Natural killer cell (primary cell): Measurements from ENCODE around the gene JMJD8. TPM values are rescaled to one million over a fixed set of nuclear protein-coding genes. Genes with fewer than 3 reads are reported as not detected.

ENCODE experiments used
- ATAC-seq, 3 donors: fragments of 150-1000 bp in 2 of 3; fragments of 200-7000 bp in 1 of 3; cut with Tn5 transposase; 1 replicate in 1 of 3; 2 replicates in 2 of 3; pipeline ENCODE4 v1.10.0; 2021; ENCODE audit warnings: mild to moderate bottlenecking in 2 of 3, moderate library complexity in 2 of 3
- DNase-seq, 2 donors: peaks; one replicate each; pipeline versions ENCODE4 v3.0.0 to v3.0.0-alpha.2; 2013 to 2021; ENCODE audit warnings: mixed read lengths in 1 of 2
- H3K27ac ChIP-seq: one replicate; pipeline ENCODE4 v1.5.1; 2013; ENCODE audit warnings: mild to moderate bottlenecking, low read length
- H3K27me3 ChIP-seq: one replicate; pipeline ENCODE4 v1.6.1; 2013; ENCODE audit warnings: low read length; ENCODE audit not compliant: control insufficient read depth, insufficient read depth
- H3K36me3 ChIP-seq: one replicate; pipeline ENCODE4 v1.6.1; 2013; ENCODE audit warnings: low read length; ENCODE audit not compliant: control insufficient read depth, insufficient read depth
- H3K4me1 ChIP-seq: one replicate; pipeline ENCODE4 v1.6.1; 2013; ENCODE audit warnings: low read length; ENCODE audit not compliant: control insufficient read depth, insufficient read depth
- H3K4me3 ChIP-seq: one replicate; pipeline ENCODE4 v1.5.1; 2013; ENCODE audit warnings: low read length
- H3K9me3 ChIP-seq: one replicate; pipeline ENCODE4 v1.6.1; 2013; ENCODE audit warnings: low read length; ENCODE audit not compliant: control insufficient read depth, insufficient read depth
- H3K27ac Mint-ChIP-seq, 2 donors: one replicate each; pipeline ENCODE4 v1.8.0; 2022; ENCODE audit warnings: mild to moderate bottlenecking in 2 of 2, mixed read lengths in 2 of 2, moderate library complexity in 1 of 2
- H3K27me3 Mint-ChIP-seq, 2 donors: one replicate each; pipeline ENCODE4 v1.8.0; 2022; ENCODE audit warnings: low read depth in 2 of 2, mixed read lengths in 2 of 2
- H3K36me3 Mint-ChIP-seq: one replicate; pipeline ENCODE4 v1.8.0; 2022; ENCODE audit warnings: mixed read lengths
- H3K4me1 Mint-ChIP-seq, 2 donors: one replicate each; pipeline ENCODE4 v1.8.0; 2022; ENCODE audit warnings: mixed read lengths in 2 of 2
- H3K4me3 Mint-ChIP-seq: one replicate; pipeline ENCODE4 v1.8.0; 2022; ENCODE audit warnings: mild to moderate bottlenecking, moderate library complexity, mixed read lengths
- H3K9me3 Mint-ChIP-seq, 2 donors: one replicate each; pipeline ENCODE4 v1.8.0; 2022; ENCODE audit warnings: mixed read lengths in 2 of 2
- WGBS: methylation state at CpG from one replicate; pipeline ENCODE4 v1.1.7; 2013; ENCODE audit warnings: missing lambda C conversion rate; ENCODE audit not compliant: insufficient coverage; 5-methylcytosine and 5-hydroxymethylcytosine counted together
- intact Hi-C: fragments of 100-400 bp; cut with micrococcal nuclease; formaldehyde crosslinking; loops from one replicate; pipeline ENCODE4 v1.14.2; 2022
- total RNA-seq, 4 donors: library from RNA; stranded (reverse); fragments of 120-200 nt in 1 of 4; gene quantifications; one replicate each; pipeline versions ENCODE4 v1.2.3 to v1.2.4, GENCODE V29; 2013 to 2022
- TF ChIP-seq, protein P1 (sequence below): fragments of 200-600 bp; IDR thresholded peaks from one replicate; pipeline ENCODE4 v1.8.0; 2022; ENCODE audit warnings: antibody characterized with exemption

JMJD8 gene
- total RNA-seq, 3 donors from 2014 or later (not counting 1 experiment from before 2014, with no cell fraction given), result 29.5 to 32.6 (median 31.5) TPM

DNA sequence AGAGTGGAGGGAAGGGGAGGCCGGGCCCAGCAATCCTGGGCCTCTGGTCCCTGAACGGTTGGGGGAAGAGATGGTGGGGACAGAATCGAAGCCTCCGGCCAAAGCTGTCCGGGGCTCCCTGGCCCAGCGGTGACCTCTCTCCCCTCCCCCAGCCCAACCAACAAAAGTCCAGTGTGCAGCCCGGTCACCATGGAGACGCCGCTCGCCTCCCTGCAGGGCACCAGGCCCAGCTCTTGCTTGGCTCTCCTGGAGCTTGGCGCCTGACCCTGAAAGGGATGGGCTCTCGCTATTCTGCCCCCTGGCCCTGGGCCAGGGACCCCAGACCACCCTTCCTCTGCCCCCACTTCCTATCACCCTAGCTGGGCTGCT is 32.0 kb upstream of the JMJD8 start:
- no peaks in the 10 kb centered on the region for H3K9me3 ChIP-seq
- H3K4me3 ChIP-seq, result no peak overlapping the region
- no peaks in the 10 kb centered on the region for H3K9me3 Mint-ChIP-seq
- peaks cover 0 to 23% of the 10 kb centered on the region in 2 donors for H3K4me1 Mint-ChIP-seq
- H3K27ac ChIP-seq, result no peak overlapping the region
- H3K27me3 ChIP-seq, result peaks cover 10% of the 10 kb centered on the region
- DNase-seq (no peak), ATAC-seq (no peak)
- TF ChIP-seq, protein P1, sequence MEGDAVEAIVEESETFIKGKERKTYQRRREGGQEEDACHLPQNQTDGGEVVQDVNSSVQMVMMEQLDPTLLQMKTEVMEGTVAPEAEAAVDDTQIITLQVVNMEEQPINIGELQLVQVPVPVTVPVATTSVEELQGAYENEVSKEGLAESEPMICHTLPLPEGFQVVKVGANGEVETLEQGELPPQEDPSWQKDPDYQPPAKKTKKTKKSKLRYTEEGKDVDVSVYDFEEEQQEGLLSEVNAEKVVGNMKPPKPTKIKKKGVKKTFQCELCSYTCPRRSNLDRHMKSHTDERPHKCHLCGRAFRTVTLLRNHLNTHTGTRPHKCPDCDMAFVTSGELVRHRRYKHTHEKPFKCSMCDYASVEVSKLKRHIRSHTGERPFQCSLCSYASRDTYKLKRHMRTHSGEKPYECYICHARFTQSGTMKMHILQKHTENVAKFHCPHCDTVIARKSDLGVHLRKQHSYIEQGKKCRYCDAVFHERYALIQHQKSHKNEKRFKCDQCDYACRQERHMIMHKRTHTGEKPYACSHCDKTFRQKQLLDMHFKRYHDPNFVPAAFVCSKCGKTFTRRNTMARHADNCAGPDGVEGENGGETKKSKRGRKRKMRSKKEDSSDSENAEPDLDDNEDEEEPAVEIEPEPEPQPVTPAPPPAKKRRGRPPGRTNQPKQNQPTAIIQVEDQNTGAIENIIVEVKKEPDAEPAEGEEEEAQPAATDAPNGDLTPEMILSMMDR, result no peak
- H3K36me3 Mint-ChIP-seq, result no peaks in the 10 kb centered on the region
- H3K4me3 Mint-ChIP-seq, result peak overlapping the region; percentile 63
- no peak overlapping the region for H3K27ac Mint-ChIP-seq
- intact Hi-C loops, result loop anchor here (10.0 kb wide), 1 partner anchor 339 kb away; no protein-coding TSS in a partner anchor
- H3K27me3 Mint-ChIP-seq, result peaks cover 0 to 4% of the 10 kb centered on the region in 2 donors
- no peaks in the 10 kb centered on the region for H3K36me3 ChIP-seq
- peaks cover 36% of the 10 kb centered on the region for H3K4me1 ChIP-seq
- WGBS, result 43% methylated on average over 9 of the region's 12 CpGs

DNA sequence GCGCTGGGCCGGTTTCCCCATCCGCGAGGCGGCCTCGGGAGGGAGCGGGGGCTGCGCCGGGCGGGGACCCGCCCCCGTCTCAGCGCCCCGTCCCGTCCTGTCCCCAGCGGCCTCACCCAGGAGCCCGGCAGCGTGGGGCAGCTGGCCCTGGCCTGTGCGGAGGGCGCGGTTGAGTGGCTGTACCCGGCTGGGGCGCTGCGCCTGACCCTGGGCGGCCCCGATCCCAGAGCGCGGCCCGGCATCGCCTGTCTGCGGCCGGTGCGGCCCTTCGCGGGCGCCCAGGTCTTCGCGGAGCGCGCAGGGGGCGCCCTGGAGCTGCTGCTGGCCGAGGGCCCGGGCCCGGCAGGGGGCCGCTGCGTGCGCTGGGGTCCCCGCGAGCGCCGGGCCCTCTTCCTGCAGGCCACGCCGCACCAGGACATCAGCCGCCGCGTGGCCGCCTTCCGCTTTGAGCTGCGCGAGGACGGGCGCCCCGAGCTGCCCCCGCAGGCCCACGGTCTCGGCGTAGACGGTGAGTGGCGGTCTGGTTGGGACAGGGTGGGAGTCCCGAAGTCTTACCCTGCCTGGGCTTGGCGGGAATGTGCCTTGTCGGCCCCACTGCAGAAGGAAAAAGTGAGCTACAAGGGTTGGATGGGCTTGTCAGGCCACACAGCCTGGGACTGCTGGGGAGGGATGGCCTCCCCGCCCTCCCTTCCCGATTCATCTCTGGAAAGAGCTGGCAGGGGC is 31.5 kb upstream of the JMJD8 start:
- Mint-ChIP-seq H3K9me3 (no peaks in the 10 kb centered on the region), H3K4me1 (peaks cover 0 to 23% of the 10 kb centered on the region in 2 donors), H3K27ac (no peak overlapping the region), H3K4me3 (peak overlapping the region; percentile 72), H3K36me3 (no peaks in the 10 kb centered on the region), H3K27me3 (peaks cover 0 to 4% of the 10 kb centered on the region in 2 donors)
- Histone ChIP-seq H3K36me3 (no peaks in the 10 kb centered on the region), H3K9me3 (no peaks in the 10 kb centered on the region), H3K4me1 (peaks cover 34% of the 10 kb centered on the region), H3K4me3 (no peak overlapping the region), H3K27me3 (peaks cover 12% of the 10 kb centered on the region), H3K27ac (no peak overlapping the region)
- peak; percentile 1 to 12 (median 5) for ATAC-seq
- intact Hi-C loops, result loop anchor here (2.0 to 10.0 kb wide), 2 partner anchors 25 to 339 kb away; partner anchors contain the start of gene CIAO3
- 3% methylated on average over 74 of the region's 74 CpGs for WGBS
- DNase-seq, result peak in 1 of 2 donors; percentile 47
- TF ChIP-seq, protein P1, result no peak

DNA sequence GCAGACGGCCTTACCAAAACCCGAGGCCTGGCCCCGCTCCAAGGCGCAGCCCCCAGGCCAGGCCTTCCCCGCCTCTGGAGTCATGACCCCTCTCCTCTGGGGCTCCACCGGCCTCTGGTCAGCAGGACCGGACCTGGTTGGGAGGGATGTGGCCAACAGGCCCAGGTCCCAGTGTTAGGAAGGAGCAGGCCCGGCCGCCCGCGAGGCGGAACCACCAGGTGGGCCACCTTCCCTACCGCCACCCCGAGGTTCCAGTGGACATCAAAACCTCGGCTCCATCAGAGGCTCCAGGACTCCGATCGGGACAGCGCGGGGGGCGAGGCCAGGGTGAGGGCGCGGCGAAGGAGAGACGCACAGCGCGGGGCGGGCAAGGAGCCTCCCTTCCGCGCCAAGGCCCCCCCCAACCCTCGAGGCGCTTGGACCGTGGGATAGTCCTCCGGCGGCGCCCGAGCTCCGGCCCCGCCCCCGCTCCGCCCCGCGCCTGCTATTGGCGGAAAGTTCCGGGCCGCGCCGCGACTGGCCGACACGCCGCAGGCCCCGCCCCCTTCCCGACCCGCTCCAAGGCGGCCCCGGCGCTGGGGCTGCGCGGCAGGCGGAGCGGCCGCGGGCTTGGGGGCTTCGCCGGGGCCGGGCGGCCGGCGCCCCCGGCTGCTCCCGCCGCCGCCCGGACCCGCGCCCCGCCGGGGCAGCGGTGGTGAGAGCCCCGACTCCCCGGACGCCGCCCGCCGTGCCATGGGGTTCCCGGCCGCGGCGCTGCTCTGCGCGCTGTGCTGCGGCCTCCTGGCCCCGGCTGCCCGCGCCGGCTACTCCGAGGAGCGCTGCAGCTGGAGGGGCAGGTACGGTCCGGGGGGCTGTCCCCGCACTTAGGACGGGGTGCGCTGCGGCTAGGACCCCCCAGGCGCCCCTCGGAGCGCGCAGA is 30.7 kb upstream of the JMJD8 start, which contains the start of gene METRN:
Gene METRN, plus strand, starts transcription at position 561 of the 919 bp plus-strand sequence. Its CDS starts 172 bp downstream, at position 733.
- H3K4me3 ChIP-seq, result peak within 1 kb of the TSS; percentile 16
- intact Hi-C loops, result loop anchor here (2.0 to 10.0 kb wide), 2 partner anchors 26 to 340 kb away; partner anchors contain the start of gene CIAO3
- DNase-seq (peak; percentile 92 to 93), ATAC-seq (peak; percentile 92 to 94 (median 93))
- H3K9me3 Mint-ChIP-seq, result no peaks in the 10 kb centered on the region
- peak within 1 kb of the TSS; percentile 72 for H3K4me3 Mint-ChIP-seq
- TF ChIP-seq, protein P1, result no peak
- H3K9me3 ChIP-seq, result no peaks in the 10 kb centered on the region
- WGBS, result 5% methylated on average over 108 of the region's 108 CpGs
- H3K27me3 Mint-ChIP-seq, result peaks cover 0 to 4% of the 10 kb centered on the region in 2 donors
- H3K4me1 Mint-ChIP-seq, result peaks cover 0 to 16% of the 10 kb centered on the region in 2 donors
- H3K4me1 ChIP-seq, result peaks cover 26% of the 10 kb centered on the region
- no peaks in the 10 kb centered on the region for H3K36me3 ChIP-seq
- H3K27ac ChIP-seq, result no peak within 1 kb of the TSS
- H3K36me3 Mint-ChIP-seq, result no peaks in the 10 kb centered on the region
- no peak within 1 kb of the TSS for H3K27ac Mint-ChIP-seq
- H3K27me3 ChIP-seq, result peaks cover 15% of the 10 kb centered on the region
